HG03066 (cell line): Measurements from ENCODE around the gene ENOX2.

Source experiments
- ATAC-seq: cut with Tn5 transposase; IDR thresholded peaks from one replicate; pipeline ENCODE4 v1.9.1; 2021; ENCODE audit warnings: low read depth; ENCODE audit not compliant: unreplicated experiment

ENOX2 gene

DNA sequence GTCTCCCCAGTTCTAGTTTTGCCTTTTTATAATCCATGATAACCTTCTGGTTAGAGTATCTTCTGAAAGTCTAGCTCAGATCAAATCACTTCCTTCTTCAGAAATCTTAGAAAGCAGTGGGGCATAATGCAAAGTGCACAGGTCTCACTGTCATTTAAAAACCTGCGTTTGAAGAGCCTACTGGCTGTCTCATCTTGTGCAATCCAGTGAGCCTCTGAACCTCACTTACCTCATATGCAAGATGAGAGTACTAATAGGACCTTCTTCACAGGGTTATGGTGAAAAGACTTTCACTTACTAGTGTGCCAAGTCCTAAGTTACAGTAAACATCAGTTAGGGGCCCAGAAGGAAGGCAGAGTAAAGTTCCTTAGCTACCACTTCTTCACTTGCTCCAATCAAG, 131.4 kb downstream of the ENOX2 start:
- ATAC-seq: no peak

DNA sequence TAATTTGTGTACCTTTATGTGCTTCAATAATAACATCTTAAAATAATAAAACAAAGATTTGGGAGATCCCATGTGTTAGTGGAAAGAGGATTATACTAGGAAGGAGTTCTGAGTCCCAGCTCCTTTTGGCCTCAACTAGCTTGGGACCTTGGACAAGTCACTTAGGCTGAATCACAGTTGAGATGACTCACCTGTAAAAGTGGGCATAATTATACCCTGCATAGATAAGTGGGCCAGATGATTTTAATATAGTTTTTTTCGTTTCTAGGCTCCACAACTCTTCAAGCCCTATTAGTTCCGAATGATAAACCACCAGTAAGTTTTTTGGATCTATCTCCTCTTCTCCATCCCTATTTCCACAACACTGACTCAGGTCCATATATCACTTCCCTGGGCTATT, 131.8 kb downstream of the ENOX2 start:
- ATAC-seq: no peak

DNA sequence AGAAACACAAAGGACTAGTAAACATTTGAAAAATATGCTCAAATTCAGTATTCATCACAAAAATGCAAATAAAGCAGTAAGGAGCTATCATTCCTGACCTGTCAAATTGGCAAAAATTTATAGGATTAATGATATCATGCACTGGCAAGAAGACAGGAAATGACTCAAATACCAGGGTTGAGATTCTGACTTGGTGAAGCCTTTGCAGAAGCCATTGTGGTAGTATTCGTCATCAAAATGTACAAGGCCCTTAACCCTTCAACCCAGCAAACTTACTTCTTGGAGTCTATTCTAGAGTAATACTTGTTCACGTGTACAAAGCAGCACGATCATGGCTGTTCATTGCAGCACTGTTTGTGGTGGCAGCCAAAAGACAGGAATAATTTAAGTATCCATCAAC, 132.4 kb downstream of the ENOX2 start:
- no peak for ATAC-seq

DNA sequence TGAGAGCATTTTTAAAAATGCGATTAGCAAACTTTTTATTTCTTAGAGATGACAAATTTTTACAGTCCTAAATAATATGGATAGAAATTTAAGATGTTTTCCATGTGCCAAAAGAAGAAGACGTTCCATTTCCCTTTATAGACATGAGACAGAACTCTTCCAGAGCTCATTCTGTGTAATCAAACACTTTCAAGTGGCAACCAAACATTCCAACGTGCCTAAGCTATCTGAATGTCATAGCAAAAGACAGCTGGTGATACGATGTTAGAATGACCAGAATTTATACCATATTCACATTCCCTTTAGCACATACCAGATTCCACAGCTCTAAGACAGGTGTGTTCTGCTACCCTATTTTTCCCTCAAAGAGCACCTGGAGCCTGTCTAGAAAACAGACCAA, 133.2 kb downstream of the ENOX2 start:
- ATAC-seq: no peak

DNA sequence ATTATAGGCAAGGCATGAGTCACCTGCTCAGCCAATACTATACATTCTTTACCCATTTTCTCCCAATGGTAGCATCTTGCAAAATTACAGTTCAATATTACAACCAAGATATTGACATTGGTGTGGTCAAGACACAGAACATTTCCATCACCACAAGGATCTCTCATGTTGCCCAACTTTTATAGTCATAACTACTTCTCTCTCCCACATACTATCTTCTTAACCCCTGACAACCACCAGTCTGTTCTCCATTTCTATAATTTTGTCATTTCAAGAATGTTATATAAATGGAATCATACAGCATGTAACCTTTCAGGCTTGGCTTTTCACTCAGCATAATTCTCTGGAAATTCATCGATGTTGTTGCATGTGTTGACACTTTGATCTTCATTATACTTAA, 144.9 kb downstream of the ENOX2 start:
- no peak for ATAC-seq

DNA sequence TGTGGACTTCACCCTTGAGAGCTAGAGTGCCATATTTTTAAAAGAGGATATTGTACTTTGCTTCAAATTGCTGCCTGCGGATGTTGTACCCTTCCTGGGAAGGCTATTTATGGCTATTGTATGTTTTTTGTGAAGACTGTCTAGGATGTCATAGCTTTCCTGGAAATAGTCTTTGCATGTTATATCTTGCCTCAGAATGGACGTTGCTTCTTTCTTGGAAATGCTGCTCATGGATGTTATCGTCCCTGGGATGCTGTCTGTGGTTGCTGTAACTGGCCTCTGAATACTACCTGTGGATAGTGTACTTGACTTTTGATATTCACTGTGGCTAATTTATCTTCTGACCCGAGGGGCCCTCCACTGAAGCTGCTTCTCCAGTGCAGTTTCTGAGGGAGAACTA, 146.8 kb downstream of the ENOX2 start:
- ATAC-seq: no peak

DNA sequence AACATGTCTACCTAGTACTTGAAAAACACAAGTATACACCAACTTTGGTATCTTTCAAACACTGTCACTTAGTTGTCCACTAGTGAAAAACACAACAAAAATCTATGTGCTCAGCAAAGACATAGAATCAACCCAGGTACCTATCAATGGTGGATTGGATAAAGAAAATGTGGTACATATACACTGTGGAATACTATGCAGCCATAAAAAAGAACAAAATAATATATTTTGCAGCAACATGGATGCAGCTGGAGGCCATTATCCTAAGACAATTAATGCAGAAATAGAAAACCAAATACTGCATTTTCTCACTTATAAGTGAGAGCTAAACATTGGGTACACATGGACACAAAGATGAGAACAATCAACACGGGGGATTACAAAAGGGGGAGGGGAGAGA, 148.7 kb downstream of the ENOX2 start:
- no peak for ATAC-seq

DNA sequence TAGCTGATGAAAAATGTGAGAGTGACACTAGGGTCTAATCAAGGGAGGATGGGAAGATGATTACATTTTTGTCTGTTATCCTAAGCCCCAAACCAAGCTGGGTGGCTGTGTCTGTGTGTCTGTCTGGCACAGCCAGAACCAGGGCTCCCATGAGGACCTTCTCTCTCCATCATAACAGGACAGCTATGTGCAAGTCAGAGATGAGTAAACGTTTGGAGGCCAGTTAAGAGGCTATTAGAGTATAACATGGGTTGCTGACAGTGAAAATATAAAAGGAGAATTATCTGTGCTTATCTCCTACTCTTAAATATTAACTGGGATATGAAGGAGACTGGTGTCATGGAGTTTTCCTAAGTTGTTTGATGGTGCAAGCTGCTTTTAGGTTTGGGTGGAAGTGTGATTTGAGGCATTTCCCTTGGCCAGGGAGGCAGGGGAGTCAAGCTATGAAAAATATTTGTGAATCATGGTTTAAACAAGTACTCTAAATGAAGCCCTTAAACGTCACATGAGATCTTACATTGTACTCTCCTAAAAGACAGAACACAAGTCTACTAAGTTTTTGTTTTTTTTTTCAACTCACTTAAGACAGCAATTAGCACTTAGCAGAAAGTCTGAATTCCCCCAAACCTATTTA, 156.2 kb downstream of the ENOX2 start:
- no peak for ATAC-seq

DNA sequence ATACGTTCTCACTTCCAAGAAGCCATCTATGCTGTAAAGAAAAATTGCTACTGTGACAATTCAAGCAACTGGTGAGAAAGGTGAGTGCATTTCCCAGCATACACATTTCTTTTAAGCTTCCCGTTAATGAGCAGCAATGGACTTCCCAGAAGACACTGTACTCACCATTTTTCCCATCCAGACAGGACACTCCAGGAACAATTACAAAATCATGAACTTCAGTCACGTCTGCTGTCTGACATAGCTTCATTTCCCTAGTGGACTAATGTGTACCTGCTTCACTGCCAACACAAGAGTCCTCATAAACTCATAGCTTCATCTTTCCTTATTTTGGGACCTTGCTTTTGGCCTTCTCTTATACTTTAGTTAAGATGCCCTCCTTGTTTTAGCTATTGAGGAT, 156.9 kb downstream of the ENOX2 start:
- ATAC-seq: no peak

DNA sequence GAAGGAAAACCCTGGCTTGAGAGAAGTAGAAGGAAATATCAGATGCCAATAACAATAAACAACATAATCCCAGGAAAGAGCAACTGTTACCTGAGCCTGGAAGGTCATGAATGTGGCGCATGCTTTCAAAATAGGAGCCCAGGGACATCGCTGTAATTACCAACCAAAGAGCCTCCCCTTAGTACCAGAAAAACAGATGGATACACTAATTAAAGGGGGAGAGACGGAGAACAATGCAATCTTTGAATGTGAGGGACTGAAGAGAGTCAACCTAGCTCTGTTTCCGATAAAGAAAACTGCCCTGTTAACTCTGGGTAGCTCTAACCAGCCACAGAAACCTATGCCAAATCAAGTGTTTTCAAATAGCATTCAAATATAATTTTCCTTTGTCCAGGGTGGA, 161.4 kb downstream of the ENOX2 start:
- ATAC-seq: no peak

DNA sequence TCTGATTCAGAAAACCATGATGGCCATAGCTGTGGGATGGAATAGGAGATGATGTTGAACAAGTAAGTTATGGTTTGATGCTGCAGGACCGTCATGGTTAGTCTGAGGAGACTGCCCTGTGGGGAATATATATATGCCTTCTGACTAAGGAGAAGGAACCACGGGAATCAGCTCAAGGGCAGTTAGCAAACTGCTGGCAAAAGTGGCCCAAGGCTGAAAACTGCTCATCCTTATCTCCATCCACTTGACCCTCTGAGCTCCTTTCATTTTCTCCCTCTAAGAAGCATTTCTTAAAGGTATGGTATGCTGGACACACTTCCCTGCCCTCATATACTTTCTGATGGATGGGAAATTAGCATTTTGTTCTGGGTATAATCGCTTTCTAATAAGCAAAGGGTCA, 161.9 kb downstream of the ENOX2 start:
- no peak for ATAC-seq

DNA sequence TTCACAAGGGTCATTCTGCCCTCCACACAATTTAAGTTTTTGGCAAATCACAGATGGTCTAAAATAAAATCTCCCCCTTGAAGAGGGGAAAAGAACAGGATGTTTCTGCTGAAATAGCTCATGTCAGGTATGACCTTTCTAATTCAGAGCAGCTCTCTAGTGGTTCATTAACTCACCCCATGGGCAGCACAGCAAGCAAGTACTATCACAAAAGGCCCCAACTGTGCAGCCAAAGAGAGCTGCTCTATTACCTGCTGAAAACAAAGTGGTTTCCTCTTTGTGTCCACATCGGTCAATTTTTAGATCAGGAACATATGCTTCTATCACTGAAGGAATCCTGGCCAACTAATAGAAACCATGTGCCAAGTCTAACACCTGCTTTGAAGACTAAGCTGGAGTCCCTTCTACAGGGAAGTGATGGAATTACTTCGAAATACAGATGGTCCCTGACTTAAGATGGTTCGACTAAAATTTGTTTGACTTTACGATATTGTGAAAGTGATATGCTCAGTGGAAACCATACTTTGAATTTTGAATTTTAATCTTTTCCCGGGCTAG, 164.3 kb downstream of the ENOX2 start:
- ATAC-seq: no peak

DNA sequence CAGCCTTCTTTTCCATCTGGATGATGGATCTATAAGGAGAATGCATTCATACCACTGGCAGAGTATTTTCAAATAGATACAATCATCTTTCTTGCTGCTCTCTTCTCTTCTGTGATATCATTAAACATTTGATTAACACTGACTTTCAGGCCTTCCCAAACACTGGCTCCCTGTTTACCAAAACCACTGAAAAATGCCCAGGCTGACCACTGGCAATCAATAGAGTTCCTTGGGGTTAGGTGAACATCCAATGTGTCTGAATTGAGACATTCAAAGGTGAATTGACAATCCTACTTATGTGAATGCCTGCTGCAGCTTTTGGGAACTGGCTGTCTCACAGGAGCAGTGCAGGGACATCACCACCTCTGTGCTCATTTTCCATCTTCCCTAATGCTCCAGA, 168.3 kb downstream of the ENOX2 start:
- no peak for ATAC-seq

DNA sequence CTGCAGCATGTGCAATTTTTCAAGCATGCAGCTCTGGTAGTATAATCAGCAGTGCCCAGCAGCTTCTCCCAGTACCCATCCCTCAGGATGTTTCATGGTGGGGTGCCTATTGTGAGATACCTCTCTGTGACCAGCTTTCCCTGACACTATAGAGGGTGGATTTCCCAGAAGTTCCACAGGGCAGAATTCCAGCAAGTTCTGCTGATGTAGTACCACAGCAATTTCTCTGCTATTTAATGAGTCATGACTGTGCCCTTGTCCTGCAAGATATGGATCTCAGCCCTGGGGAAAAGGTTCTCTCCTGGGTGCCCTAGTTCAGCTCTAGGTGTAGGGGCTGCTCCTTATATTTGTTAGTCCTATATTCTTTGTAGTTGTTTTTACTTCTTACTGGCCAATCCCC, 174.8 kb downstream of the ENOX2 start:
- no peak for ATAC-seq

DNA sequence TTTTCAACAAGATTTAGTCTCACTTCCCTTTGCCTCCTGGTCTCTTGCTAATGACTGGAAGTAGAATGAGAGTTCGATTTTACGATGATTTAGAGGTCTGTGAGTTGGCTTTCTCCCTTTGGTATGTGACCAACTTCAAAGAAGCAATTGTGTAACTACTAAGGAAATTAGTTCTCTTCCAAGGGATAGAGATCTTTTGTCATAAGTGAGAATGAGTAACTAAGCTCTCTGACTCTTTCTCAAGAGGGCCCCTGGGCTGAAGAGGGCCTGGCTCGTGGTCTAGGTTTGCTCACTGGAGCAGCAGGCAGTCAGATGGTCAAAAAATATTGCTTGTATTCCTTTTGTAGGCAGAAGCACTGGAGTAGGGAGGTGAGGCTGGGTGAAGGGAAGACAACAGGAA, 176.3 kb downstream of the ENOX2 start:
- ATAC-seq: no peak

DNA sequence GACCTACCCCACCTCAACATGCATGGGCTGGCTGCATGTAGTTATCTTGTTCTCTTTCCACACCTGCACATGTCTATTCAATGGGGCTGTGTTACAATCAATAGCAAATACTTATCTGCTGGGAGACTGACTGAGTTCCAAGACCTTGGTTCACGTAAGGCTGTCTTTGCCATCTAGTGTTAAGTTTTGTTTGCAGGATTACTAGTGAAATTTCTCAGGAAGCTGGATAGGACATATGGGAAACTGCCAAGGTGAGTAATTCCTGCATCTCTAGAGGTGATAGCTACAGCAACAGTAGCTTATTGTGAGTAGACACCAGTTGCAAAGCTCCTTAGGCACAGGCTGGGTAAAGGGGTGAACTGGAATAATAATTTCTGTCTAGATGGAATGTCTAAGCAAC, 177.5 kb downstream of the ENOX2 start:
- ATAC-seq: no peak

DNA sequence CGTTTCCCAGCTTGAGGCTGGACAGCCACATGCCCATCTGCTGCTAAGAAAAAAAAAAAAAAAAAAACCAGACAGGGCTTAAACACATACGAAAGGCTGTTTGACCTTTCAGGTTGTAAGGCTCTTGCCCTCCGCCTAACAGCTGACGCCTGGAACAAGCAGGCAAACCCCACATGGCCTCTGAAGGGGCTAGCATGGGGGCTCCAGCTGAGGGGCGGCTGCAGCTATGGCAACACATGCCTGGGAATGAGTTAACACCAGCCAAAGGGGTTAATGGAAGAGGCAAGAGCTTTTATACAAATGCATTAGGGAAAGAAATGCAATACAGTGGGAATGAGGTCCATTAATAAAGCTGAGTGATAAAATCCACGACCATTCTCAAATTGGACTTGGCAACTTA, 183.6 kb downstream of the ENOX2 start:
- no peak for ATAC-seq

DNA sequence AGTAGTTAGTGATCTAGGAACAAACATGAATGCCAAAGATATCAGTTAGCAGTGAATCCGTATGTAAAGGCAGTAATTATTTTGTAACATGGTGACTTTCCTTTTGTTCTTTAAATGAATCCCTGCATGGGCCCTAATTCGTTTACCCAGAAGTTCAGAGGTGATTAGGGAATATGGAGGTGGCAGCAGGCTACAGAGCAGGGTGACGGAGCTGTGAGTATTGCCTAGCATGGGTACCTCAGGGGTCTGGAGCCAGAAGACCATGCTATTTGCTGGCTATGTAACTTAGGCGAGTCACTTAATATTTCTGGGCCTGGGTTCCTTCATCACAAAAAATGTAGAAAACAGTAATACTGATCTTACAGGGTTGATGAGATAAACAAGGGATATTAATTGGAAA, 184.9 kb downstream of the ENOX2 start:
- ATAC-seq: no peak

DNA sequence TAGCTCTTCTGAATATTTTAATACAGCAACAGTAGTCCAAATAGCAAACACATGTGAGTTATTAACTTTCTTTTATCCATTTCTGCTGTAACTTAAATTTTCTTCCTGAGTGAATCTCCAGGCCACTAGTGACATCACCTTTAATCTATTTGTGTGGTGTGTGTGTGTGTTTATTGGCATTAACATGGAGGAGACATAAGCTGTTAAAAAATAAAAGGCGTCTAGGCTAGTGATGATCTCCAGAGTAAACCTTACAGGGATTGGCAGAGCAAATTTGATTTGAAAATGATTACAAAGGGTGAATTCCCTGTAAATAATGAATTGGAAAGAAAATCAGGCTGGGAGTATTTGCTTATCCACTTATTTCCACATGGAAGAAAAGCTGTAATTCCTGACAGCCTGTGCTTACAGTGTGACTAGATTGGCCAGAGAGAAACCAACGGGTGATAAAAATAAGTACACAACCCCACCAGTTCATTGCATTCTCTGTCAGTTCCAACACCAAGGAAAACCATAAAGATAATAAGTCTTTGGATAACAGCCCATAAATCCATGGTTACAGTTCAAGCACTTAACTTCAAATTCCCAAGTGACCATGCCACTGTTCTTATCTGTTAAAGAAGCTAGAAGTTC, 186.1 kb downstream of the ENOX2 start:
- ATAC-seq: no peak

DNA sequence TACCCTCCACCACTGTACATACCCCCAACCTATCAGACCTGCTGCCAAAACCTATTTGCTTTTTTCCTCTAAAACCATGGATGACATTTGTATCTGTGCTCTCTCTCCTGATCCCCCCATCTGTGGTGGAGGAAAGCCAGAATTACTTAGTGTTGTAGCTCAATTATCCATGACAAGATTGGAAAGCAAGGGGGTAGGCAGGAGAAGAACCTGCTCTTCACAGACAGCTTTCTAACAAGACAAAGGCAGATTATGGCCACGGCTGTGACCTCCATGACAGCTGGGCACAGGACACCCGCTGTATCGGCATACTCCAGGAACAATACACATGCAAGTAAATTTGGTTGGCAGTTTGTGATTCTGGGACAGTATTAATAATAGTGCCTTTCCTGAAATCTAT, 186.7 kb downstream of the ENOX2 start:
- ATAC-seq: no peak

DNA sequence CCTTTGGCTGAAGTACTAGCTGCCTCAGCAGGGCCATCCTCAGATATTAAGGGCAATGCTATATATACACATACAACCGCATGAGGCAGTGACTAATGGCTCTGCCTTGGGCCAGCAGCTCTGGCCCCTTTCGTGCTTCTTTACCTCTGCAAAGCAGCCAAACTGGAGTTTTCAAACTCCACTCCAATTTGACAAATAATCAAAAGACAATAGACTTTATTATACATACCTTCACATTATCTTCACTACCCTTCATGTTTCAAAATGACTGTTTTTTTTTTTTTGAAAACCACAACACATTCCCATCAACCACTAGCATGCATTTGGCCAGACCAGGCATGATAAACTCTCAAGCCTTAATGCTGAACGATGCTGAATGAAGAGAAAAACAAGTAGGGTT, 187.7 kb downstream of the ENOX2 start:
- ATAC-seq: no peak

DNA sequence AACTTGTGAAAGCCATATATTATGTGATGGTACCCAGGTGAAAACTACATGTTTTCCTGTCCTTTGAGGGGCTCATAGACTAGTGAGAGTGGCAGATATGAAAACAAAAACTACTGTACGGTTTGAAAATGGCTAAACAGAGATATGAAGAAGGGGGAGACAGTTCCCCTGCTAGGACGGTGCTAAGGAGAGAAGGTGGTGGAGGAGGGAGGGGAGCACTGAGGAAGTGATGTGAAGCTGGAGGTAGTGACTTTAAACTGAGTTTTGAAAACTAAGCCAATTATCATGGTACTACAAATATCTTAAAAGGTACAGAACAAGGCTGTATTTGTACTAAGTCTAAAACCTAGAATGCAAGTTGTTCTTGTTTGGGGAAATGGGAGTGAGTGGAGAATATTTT, 188.3 kb downstream of the ENOX2 start:
- ATAC-seq: no peak

DNA sequence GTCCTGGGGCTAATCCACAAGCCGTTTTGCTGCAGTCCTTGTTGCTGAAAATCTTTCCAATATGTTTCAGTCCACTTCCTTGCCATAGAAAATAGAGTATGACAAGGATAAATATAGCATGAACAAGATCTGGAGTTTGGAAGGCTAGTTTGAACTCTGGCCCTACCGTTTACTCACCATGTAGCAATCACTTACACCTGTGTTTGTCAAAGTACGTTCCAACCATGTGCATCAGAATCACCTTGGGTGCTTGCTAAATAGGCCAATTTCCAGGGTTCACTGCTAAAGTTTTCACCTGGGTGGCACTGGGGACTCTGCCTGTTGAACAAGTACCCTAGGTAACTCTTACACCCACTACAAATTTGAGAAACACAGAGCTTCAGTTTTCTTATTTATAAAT, 188.9 kb downstream of the ENOX2 start:
- ATAC-seq: no peak
